HG03025 (cell line): ENCODE measurements around the gene DNAJC11.
"Not testable (repeated sequence)": the region's sequence is repeated elsewhere in the genome, so short reads cannot be mapped to it uniquely, and the experiment has no call there.

Source experiments
- ATAC-seq: cut with Tn5 transposase; IDR thresholded peaks from one replicate; pipeline ENCODE4 v1.9.1; 2021; ENCODE audit warnings: mild to moderate bottlenecking, moderate library complexity; ENCODE audit not compliant: unreplicated experiment, low FRiP score

The DNAJC11 gene

DNA sequence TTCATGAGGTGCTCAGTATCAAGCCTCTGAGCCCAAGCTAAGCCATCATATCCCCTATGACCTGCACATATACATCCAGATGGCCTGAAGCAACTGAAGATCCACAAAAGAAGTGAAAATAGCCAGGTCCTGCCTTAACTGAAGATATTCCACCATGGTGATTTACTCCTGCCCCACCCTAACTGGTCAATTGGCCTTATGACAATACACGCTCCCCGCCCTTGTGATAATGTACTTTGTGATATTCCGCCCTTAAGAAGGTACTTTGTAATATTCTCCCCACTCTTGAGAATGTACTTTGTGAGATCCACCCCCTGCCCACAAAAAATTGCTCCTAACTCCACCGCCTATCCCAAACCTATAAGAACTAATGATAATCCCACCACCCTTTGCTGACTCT lies 1.7 kb downstream of the DNAJC11 start:
- ATAC-seq: not testable (repeated sequence)

- ATAC-seq: no peak
Observed at GRCh38 chr1:6695868-6696267, 5.7 kb downstream of the DNAJC11 start.

DNA sequence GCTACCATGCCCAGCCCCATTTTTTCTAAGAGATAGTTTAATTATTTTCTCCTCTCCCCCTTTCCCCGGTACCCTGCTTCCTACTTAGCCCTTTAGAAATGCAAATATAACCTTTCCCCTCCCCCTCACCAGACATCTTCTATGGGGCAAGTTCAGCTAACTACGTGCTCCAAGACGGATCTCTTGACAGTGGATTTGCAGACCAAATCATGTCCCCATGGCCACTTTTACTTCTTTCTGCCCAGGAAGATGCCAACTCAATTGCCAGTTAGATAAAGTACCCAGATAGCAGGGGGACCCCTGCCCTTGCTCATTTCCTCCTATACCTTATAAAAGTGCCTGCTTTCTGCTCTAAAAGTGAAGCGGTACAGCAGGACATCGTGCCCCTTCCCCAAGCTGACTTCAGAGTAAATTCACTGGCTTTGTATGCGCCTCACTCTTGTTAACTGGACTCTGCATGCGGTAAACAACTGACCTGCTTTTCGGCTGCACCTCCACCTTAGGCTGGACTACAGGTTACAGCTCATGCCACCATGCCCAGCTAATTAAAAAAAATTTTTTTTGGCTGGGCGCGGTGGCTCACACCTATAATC lies 7.4 kb downstream of the DNAJC11 start:
- ATAC-seq: no peak

GRCh38 chr1:6692956-6693355 lies 8.7 kb downstream of the DNAJC11 start:
- no peak for ATAC-seq

- ATAC-seq: no peak
Observed at GRCh38 chr1:6691507-6691906, 10.1 kb downstream of the DNAJC11 start.

- no peak for ATAC-seq
Observed at GRCh38 chr1:6690186-6690585, 11.4 kb downstream of the DNAJC11 start.

GRCh38 chr1:6688757-6689156 lies 12.9 kb downstream of the DNAJC11 start:
- no peak for ATAC-seq

GRCh38 chr1:6688001-6688400 lies 13.6 kb downstream of the DNAJC11 start:
- ATAC-seq: no peak

DNA sequence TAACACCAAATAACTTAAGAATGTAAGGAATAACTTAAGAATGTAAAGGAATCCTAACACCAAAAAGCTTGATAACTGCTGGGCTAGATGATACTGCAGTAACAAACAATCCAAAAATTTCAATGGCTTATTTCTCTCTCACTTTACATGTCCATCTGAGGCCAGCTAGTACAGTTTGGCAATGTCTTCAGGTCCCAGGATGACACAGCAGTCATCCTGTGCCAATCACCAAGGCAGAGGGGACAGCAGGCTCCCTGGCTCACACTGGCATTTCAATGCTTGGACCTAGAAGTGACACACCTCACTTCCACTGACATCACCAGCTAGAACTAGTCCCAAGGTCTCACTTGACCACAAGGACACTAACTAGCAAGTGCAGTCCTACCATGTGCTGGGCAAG lies 15.3 kb downstream of the DNAJC11 start:
- ATAC-seq: no peak

DNA sequence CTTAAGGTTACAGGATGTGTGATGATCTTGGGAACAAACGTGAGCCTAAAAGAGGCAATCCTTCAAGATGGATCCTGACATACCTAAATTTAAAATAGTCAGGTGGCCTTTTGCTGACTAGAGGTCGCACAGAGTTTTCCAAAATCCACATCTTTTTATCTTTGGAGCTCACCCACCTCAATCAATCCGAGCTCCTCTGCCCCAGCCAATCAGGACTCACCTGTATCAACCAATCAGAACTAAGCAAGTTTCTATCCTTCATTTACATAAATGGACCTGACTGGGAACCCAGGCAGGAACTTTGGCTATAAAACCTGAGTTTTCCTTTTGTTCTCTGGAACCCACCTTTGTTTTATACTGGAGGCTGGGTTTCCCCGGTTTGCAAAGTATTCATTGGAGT lies 16.2 kb downstream of the DNAJC11 start:
- no peak for ATAC-seq

- ATAC-seq: no peak
Observed at GRCh38 chr1:6683434-6683833, 18.2 kb downstream of the DNAJC11 start.

DNA sequence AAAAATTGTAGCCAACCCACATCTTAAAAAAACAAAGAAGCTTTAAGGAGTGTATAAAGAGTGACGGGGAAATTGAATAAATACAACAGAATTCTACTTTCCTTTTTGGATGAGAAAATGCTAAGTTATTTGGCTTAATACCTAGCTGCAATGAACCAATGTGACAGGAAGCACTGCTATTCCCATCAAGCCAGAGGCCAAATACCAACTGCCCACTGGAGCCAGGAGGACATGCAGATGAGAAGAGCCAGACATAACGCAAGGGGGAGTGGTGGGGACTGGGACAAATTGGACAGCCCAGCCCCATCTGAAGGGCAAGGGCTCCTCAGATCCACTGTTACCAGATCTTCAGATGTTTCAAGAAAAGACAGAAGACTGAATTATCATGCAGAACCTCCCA lies 25.7 kb downstream of the DNAJC11 start:
- no peak for ATAC-seq

DNA sequence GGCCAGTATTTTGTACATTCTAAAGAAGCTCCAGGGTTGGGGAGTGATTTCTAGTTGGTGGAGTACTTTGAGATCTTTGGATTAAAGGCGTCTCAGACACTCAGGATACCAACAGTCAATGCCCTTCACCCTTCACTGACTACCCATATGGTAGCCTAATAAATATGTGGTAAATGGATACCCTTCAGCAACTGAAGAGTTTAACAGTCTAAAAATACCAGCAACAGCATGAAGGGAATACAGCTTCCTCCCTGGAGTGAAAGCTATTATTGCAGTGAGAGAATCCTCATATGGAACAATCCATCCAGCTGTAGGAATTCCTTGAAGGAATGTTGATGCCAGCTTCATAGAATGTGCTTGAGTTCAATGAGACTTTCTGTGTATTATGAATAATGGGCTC lies 26.8 kb downstream of the DNAJC11 start:
- no peak for ATAC-seq

- ATAC-seq: no peak
Observed at GRCh38 chr1:6673816-6674398, 27.7 kb downstream of the DNAJC11 start.

- ATAC-seq: no peak
Observed at GRCh38 chr1:6672558-6672957, 29.1 kb downstream of the DNAJC11 start.

DNA sequence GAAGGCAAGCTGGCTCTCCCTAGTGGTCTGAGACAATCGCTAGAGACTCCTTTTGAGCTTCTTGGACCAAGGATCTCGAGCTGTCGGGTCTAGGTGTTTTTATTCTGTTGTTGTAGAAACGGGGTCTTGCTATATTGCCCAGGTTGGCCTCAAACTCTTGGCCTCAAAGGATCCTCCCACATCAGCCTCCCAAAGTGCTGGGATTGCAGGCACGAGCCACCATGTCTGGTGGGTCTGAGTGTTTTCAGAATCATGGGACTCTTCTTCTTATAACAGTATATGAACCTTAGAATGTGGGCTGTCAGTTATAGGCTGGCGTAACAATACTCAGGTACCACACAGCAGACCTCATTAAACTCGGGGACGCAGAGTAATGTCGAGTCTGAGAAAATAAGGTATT lies 33.1 kb downstream of the DNAJC11 start:
- no peak for ATAC-seq

DNA sequence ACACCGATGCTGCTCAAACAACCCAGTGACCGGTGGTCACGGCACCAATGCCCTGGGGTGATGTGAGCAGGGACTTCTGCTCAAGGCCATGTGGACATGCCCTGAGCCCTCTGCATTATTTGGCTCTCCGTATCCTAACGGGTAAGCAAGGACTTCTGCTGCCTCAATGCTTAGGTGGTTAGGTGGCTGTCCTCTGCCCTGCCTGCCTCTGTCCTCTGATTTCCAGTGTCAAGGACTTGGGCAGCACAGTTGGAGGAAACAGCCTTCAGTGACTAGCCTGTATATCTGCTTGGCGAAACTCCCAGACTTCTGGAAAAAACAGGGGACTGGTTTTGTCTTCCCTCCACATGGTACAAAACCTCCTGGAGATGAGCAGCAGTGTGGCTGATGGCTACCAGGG lies 34.5 kb downstream of the DNAJC11 start:
- ATAC-seq: no peak

GRCh38 chr1:6666696-6667095 lies 34.9 kb downstream of the DNAJC11 start:
- no peak for ATAC-seq

- not testable (repeated sequence) for ATAC-seq
Observed at GRCh38 chr1:6662468-6662867, 39.1 kb downstream of the DNAJC11 start.

GRCh38 chr1:6660415-6661049 lies 41.1 kb downstream of the DNAJC11 start:
- no peak for ATAC-seq

- no peak for ATAC-seq
Observed at GRCh38 chr1:6658359-6659060, 43.1 kb downstream of the DNAJC11 start.

- ATAC-seq: no peak
Observed at GRCh38 chr1:6657138-6657537, 44.5 kb downstream of the DNAJC11 start.
